HG03575 (cell line): ENCODE results near the gene CDR2.

Experiments
- ATAC-seq: cut with Tn5 transposase; IDR thresholded peaks from one replicate; pipeline ENCODE4 v1.9.1; 2021; ENCODE audit not compliant: unreplicated experiment, insufficient number of reproducible peaks, low FRiP score; ENCODE audit errors: extremely low read depth

The CDR2 gene

GRCh38 chr16:22328081-22328725 is 46.2 kb downstream of the CDR2 start:
- ATAC-seq, result no peak

GRCh38 chr16:22327446-22327775 is 47.0 kb downstream of the CDR2 start:
- ATAC-seq, result no peak

- no peak for ATAC-seq
Observed at GRCh38 chr16:22326771-22327445, 47.5 kb downstream of the CDR2 start.

GRCh38 chr16:22326369-22326652 is 48.1 kb downstream of the CDR2 start:
- no peak for ATAC-seq

- no peak for ATAC-seq
Observed at GRCh38 chr16:22325598-22326368, 48.6 kb downstream of the CDR2 start.

GRCh38 chr16:22324787-22325597 is 49.4 kb downstream of the CDR2 start:
- no peak for ATAC-seq

- no peak for ATAC-seq
Observed at GRCh38 chr16:22323959-22324786, 50.2 kb downstream of the CDR2 start.

GRCh38 chr16:22323173-22323958 is 51.1 kb downstream of the CDR2 start:
- ATAC-seq, result no peak

- no peak for ATAC-seq
Observed at GRCh38 chr16:22322741-22323140, 51.7 kb downstream of the CDR2 start.

GRCh38 chr16:22322021-22322471 is 52.4 kb downstream of the CDR2 start:
- ATAC-seq, result no peak

GRCh38 chr16:22321340-22322001 is 52.9 kb downstream of the CDR2 start:
- ATAC-seq, result no peak

- no peak for ATAC-seq
Observed at GRCh38 chr16:22320572-22321339, 53.7 kb downstream of the CDR2 start.

GRCh38 chr16:22318690-22319358 is 55.6 kb downstream of the CDR2 start:
- ATAC-seq, result no peak

- ATAC-seq, result no peak
Observed at GRCh38 chr16:22317625-22318024, 56.8 kb downstream of the CDR2 start.

- no peak for ATAC-seq
Observed at GRCh38 chr16:22317001-22317530, 57.4 kb downstream of the CDR2 start.

GRCh38 chr16:22316411-22316811 is 58.0 kb downstream of the CDR2 start:
- ATAC-seq, result no peak
